Measurements from ENCODE around the gene MDM1. TPM values are rescaled to one million over a fixed set of nuclear protein-coding genes. Genes with fewer than 3 reads are reported as not detected.
A peak's percentile ranks its signal among the peaks of the same experiment; 100 is the strongest.

The MDM1 gene
- polyA plus RNA-seq, 3 donors: 6.7 to 10.9 (median 10.3) TPM

- H3K4me1 Mint-ChIP-seq: no peaks in the 10 kb centered on the region
- Histone ChIP-seq H3K4me3 (replicated peaks in 1 of 3; ENCODE audit: low read depth in 2 of 3, low read length in 3 of 3) (no peak overlapping the region), H4K20me1 (ENCODE audit: insufficient read depth, low read length) (no peaks in the 10 kb centered on the region), H3K27me3 (ENCODE audit: control insufficient read depth in 2 of 2, insufficient read depth in 2 of 2, low read length in 2 of 2) (no peaks in the 10 kb centered on the region), H3K4me1 (ENCODE audit: control insufficient read depth in 1 of 2, insufficient read depth in 2 of 2, low read length in 2 of 2) (no peaks in the 10 kb centered on the region), H3K36me3 (replicated peaks in 1 of 2; ENCODE audit: control insufficient read depth in 1 of 2, insufficient read depth in 2 of 2, low read length in 2 of 2) (peaks cover 31 to 34% of the 10 kb centered on the region in 2 donors), H3K9me3 (replicated peaks in 1 of 2; ENCODE audit: control insufficient read depth in 1 of 2, insufficient read depth in 1 of 2, low read length in 2 of 2) (no peaks in the 10 kb centered on the region), H2AFZ (ENCODE audit: insufficient read depth, low read depth, low read length, poor library complexity, severe bottlenecking) (no peak overlapping the region), H3K79me2 (ENCODE audit: insufficient read depth, low read length) (no peaks in the 10 kb centered on the region), H3K9ac (ENCODE audit: insufficient read depth, low read length, poor library complexity, severe bottlenecking) (no peak overlapping the region), H3K27ac (ENCODE audit: low read depth in 1 of 2, low read length in 2 of 2) (no peak overlapping the region), H3K4me2 (replicated peaks; ENCODE audit: extremely low read depth, low read length, poor library complexity, severe bottlenecking) (no peak overlapping the region)
- H3K27me3 Mint-ChIP-seq (ENCODE audit: low read depth in 3 of 3): no peaks in the 10 kb centered on the region
- 87% methylated on average over 8 of the region's 11 CpGs for WGBS (ENCODE audit: insufficient coverage)
- H3K4me3 Mint-ChIP-seq: no peak overlapping the region
- DNase-seq: no peak
- intact Hi-C loops (cut with micrococcal nuclease): loop anchor here (5.0 kb wide), 1 partner anchor 98 kb away; no protein-coding TSS in a partner anchor
- H3K27ac Mint-ChIP-seq: peak overlapping the region in 3 of 7 donors; percentile 6 to 45 (median 16)
- no peak for TF ChIP-seq CTCF (IDR thresholded peaks at IDR 0.05)
- peaks cover 15 to 22% of the 10 kb centered on the region in 2 donors for H3K36me3 Mint-ChIP-seq
- no peaks in the 10 kb centered on the region for H3K9me3 Mint-ChIP-seq
These were observed 12.1 kb downstream of the MDM1 start for GRCh38 chr12:68319988-68320623.

- Histone ChIP-seq H3K79me2 (ENCODE audit: insufficient read depth, low read length) (no peaks in the 10 kb centered on the region), H3K36me3 (replicated peaks in 1 of 2; ENCODE audit: control insufficient read depth in 1 of 2, insufficient read depth in 2 of 2, low read length in 2 of 2) (peaks cover 40 to 56% of the 10 kb centered on the region in 2 donors), H3K4me3 (replicated peaks in 1 of 3; ENCODE audit: low read depth in 2 of 3, low read length in 3 of 3) (no peak overlapping the region), H3K4me1 (ENCODE audit: control insufficient read depth in 1 of 2, insufficient read depth in 2 of 2, low read length in 2 of 2) (no peaks in the 10 kb centered on the region), H3K9ac (ENCODE audit: insufficient read depth, low read length, poor library complexity, severe bottlenecking) (no peak overlapping the region), H3K27me3 (ENCODE audit: control insufficient read depth in 2 of 2, insufficient read depth in 2 of 2, low read length in 2 of 2) (no peaks in the 10 kb centered on the region), H4K20me1 (ENCODE audit: insufficient read depth, low read length) (no peaks in the 10 kb centered on the region), H3K27ac (ENCODE audit: low read depth in 1 of 2, low read length in 2 of 2) (no peak overlapping the region), H3K4me2 (replicated peaks; ENCODE audit: extremely low read depth, low read length, poor library complexity, severe bottlenecking) (no peak overlapping the region), H3K9me3 (replicated peaks in 1 of 2; ENCODE audit: control insufficient read depth in 1 of 2, insufficient read depth in 1 of 2, low read length in 2 of 2) (no peaks in the 10 kb centered on the region), H2AFZ (ENCODE audit: insufficient read depth, low read depth, low read length, poor library complexity, severe bottlenecking) (no peak overlapping the region)
- peak; percentile 80 for TF ChIP-seq CTCF (IDR thresholded peaks at IDR 0.05)
- no CpG with 5 or more reads among the region's 1 CpG for WGBS (ENCODE audit: insufficient coverage)
- Mint-ChIP-seq H3K9me3 (no peaks in the 10 kb centered on the region), H3K4me3 (no peak overlapping the region), H3K27me3 (ENCODE audit: low read depth in 3 of 3) (no peaks in the 10 kb centered on the region), H3K36me3 (peaks cover 20 to 21% of the 10 kb centered on the region in 2 donors), H3K27ac (no peak overlapping the region), H3K4me1 (no peaks in the 10 kb centered on the region)
- intact Hi-C loops (cut with micrococcal nuclease): loop anchor here in 1 of 2 donors (5.0 kb wide), 1 partner anchor 95 kb away; no protein-coding TSS in a partner anchor
- peak; percentile 18 to 53 (median 40) for DNase-seq
These were observed 15.0 kb downstream of the MDM1 start for GRCh38 chr12:68317047-68317667.

Data from CD14-positive monocyte (primary cell).